Karpas-422 (cell line): Measurements from ENCODE around the gene SLFN14. TPM values are rescaled to one million over a fixed set of nuclear protein-coding genes. Genes with fewer than 3 reads are reported as not detected.
"Not testable (repeated sequence)": the region's sequence is repeated elsewhere in the genome, so short reads cannot be mapped to it uniquely, and the experiment has no call there.

ENCODE experiments used
- DNase-seq: peaks from one replicate; pipeline ENCODE4 v3.0.0-alpha.2; 2015
- H2AFZ ChIP-seq: fragments of 200-600 bp; sonication (generic); 2 replicates; pipeline ENCODE4 v1.6.1; 2014; ENCODE audit warnings: antibody characterized with exemption, low read length, mixed read lengths
- H3K27ac ChIP-seq: fragments of 200-600 bp; sonication (generic); 2 replicates; pipeline ENCODE4 v1.5.1; 2014; ENCODE audit warnings: mild to moderate bottlenecking, low read length, moderate library complexity
- H3K27me3 ChIP-seq: fragments of 200-600 bp; sonication (generic); 2 replicates; pipeline ENCODE4 v1.6.1; 2014; ENCODE audit warnings: low read length, mixed read lengths
- H3K36me3 ChIP-seq: fragments of 200-600 bp; sonication (generic); 2 replicates; pipeline ENCODE4 v1.6.1; 2014; ENCODE audit warnings: low read length, mixed read lengths; ENCODE audit not compliant: insufficient read depth
- H3K4me1 ChIP-seq: fragments of 200-600 bp; sonication (generic); 2 replicates; pipeline ENCODE4 v1.6.1; 2014; ENCODE audit warnings: mild to moderate bottlenecking, low read length, mixed read lengths
- H3K4me2 ChIP-seq: fragments of 200-600 bp; sonication (generic); 2 replicates; pipeline ENCODE4 v1.6.1; 2014; ENCODE audit warnings: low read length, low read depth, mild to moderate bottlenecking; ENCODE audit not compliant: poor library complexity, severe bottlenecking
- H3K4me3 ChIP-seq: fragments of 200-600 bp; sonication (generic); 2 replicates; pipeline ENCODE4 v1.5.1; 2014; ENCODE audit warnings: mild to moderate bottlenecking, antibody characterized with exemption, low read length, mixed read lengths
- H3K79me2 ChIP-seq: fragments of 200-600 bp; sonication (generic); 2 replicates; pipeline ENCODE4 v1.6.1; 2014; ENCODE audit warnings: mild to moderate bottlenecking, low read length, mixed read lengths
- H3K9ac ChIP-seq: fragments of 200-600 bp; sonication (generic); 2 replicates; pipeline ENCODE4 v1.6.0; 2014; ENCODE audit warnings: low read length
- H3K9me2 ChIP-seq: fragments of 200-600 bp; sonication (generic), shearing (Covaris generic); replicated peaks from 2 replicates; pipeline ENCODE4 v1.6.0; 2014; ENCODE audit warnings: mild to moderate bottlenecking, low read length, moderate library complexity; ENCODE audit not compliant: insufficient read depth
- H3K9me3 ChIP-seq: fragments of 300-700, 200-600 bp; sonication (generic); 2 replicates; pipeline ENCODE4 v1.6.1; 2014; ENCODE audit warnings: low read length, mixed read lengths
- H4K20me1 ChIP-seq: fragments of 200-600 bp; sonication (generic); 2 replicates; pipeline ENCODE4 v1.6.1; 2014; ENCODE audit warnings: mild to moderate bottlenecking, antibody characterized with exemption, low read length, low read depth; ENCODE audit not compliant: insufficient read depth
- total RNA-seq: library from RNA; depleted of rRNA; stranded (reverse); fragments of >200 nt; shearing (Covaris generic); gene quantifications from 2 replicates; pipeline ENCODE4 v1.2.3, GENCODE V29; 2014; ENCODE audit warnings: low replicate concordance

Gene SLFN14
- total RNA-seq, 1 experiment from 2014 or later, result not detected

- H3K9me3 ChIP-seq, result no peaks in the 10 kb centered on the region
- no peak for DNase-seq
- no peak overlapping the region for H3K9ac ChIP-seq
- H3K4me3 ChIP-seq, result no peak overlapping the region
- peaks cover 34% of the 10 kb centered on the region for H3K79me2 ChIP-seq
- no peaks in the 10 kb centered on the region for H4K20me1 ChIP-seq
- H3K9me2 ChIP-seq, result no peaks in the 10 kb centered on the region
- peaks cover 18% of the 10 kb centered on the region; the same call in 1 of the 2 replicates for H3K36me3 ChIP-seq
- H3K4me2 ChIP-seq, result peak overlapping the region; percentile 97
- H3K4me1 ChIP-seq, result peaks cover 28% of the 10 kb centered on the region
- no peak overlapping the region for H2AFZ ChIP-seq
- H3K27me3 ChIP-seq, result no peaks in the 10 kb centered on the region
- no peak overlapping the region for H3K27ac ChIP-seq
These were observed 15.1 kb upstream of the SLFN14 start for GRCh38 chr17:35575759-35576158.

DNA sequence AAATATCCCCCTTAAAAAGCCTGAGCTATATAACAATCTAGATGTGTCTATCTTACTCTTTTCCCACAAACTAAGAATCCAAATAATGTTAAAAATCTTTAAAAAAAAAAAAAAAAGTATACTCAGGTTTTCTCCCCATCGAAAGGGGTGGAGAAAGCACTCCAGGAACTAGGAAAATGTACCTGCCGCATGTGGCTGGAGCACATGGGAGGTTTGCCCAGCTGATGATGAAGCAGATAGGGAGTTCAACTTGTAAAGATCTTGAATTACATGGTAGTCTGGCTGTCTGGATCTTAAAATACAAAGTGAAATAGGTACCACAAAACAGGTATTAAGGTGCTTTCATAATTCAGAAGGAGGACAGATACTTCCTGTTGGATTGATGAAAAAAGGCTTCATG is 8.8 kb upstream of the SLFN14 start:
- Histone ChIP-seq H3K9me3 (no peaks in the 10 kb centered on the region), H3K27me3 (no peaks in the 10 kb centered on the region), H3K4me2 (peak overlapping the region; percentile 87), H4K20me1 (0 out of 2 replicates have a peak, but pooled peaks cover 3% of the 10 kb centered on the region), H3K4me3 (peak overlapping the region; percentile 98), H3K36me3 (no peaks in the 10 kb centered on the region), H3K27ac (no peak overlapping the region), H3K79me2 (peaks cover 41% of the 10 kb centered on the region), H2AFZ (no peak overlapping the region), H3K9me2 (no peaks in the 10 kb centered on the region), H3K9ac (peak overlapping the region; percentile 95), H3K4me1 (peaks cover 24% of the 10 kb centered on the region)
- no peak for DNase-seq

DNA sequence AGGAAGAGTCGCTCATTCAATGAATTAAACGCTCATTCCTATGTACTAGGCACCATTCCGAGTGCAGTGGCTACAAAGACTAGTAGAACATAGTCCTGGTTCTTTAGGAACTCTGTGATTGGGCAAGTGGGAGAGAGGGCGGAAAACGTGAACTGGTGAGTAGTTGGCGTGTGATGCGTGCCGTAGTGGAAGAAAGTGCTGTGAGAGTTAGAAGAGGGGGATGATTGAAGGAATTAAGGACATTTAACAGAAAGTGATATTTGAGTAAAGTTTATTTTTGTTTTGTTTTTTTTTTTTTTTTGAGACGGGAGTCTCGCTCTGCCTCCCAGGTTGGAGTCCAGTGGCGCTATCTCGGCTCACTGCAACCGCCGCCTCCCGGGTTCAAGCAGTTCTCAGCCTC is 7.9 kb upstream of the SLFN14 start:
- Histone ChIP-seq H3K9me2 (no peaks in the 10 kb centered on the region), H3K9ac (peak overlapping the region; percentile 95), H3K4me1 (peaks cover 24% of the 10 kb centered on the region), H3K36me3 (no peaks in the 10 kb centered on the region), H3K79me2 (peaks cover 41% of the 10 kb centered on the region), H3K9me3 (no peaks in the 10 kb centered on the region), H3K27ac (no peak overlapping the region), H3K27me3 (no peaks in the 10 kb centered on the region), H2AFZ (no peak overlapping the region), H3K4me2 (peak overlapping the region; percentile 87), H4K20me1 (0 out of 2 replicates have a peak, but pooled peaks cover 3% of the 10 kb centered on the region), H3K4me3 (peak overlapping the region; percentile 98)
- no peak for DNase-seq

GRCh38 chr17:35566968-35567367 is 6.3 kb upstream of the SLFN14 start:
- Histone ChIP-seq H3K9me3 (no peaks in the 10 kb centered on the region), H2AFZ (no peak overlapping the region), H3K9ac (no peak overlapping the region), H4K20me1 (0 out of 2 replicates have a peak, but pooled peaks cover 3% of the 10 kb centered on the region), H3K36me3 (no peaks in the 10 kb centered on the region), H3K79me2 (peaks cover 39% of the 10 kb centered on the region), H3K4me1 (peaks cover 24% of the 10 kb centered on the region), H3K4me2 (peak overlapping the region; percentile 87), H3K27ac (no peak overlapping the region), H3K27me3 (no peaks in the 10 kb centered on the region), H3K4me3 (peak overlapping the region; percentile 98; the same call in 1 of the 2 replicates), H3K9me2 (no peaks in the 10 kb centered on the region)
- no peak for DNase-seq

- not testable (repeated sequence) for H3K79me2 ChIP-seq, H3K9ac ChIP-seq, H3K9me2 ChIP-seq, H3K4me2 ChIP-seq, H3K9me3 ChIP-seq, H2AFZ ChIP-seq, H3K4me3 ChIP-seq, H3K4me1 ChIP-seq, H3K36me3 ChIP-seq, H4K20me1 ChIP-seq, DNase-seq, H3K27ac ChIP-seq, H3K27me3 ChIP-seq
These were observed 2.6 kb upstream of the SLFN14 start for GRCh38 chr17:35563181-35563580.

DNA sequence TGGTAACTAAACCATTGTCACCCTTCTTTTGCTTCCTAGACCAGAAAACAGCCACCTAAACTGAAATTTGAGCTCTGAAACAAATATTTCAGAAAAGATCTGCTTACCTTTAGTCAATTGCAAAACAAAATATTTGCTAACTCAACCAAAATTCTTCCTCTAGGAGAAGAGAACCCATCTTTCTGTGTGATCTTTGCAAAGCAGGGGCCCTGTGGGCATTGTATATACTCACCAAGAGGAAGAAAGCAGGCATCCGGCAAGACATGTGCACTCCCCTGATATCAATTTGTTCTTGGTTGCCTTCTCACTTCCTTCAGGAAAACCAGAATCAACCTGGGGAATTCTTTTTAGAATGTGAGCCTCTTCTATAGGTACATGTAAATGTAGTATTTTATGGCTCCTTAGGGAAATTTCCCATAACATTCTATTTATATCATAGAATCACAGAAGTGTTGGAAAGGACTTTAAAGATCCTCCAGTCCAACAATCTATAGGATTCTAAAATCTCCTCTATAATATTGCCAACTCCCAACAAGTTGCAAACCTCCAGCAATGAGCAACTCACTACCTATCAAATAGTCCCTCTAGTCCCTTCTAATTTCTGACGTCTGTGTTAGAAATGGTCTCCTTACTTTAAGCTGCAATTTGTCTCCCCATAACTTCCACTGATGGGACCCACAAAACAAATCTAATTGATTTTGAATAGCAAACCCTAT is 966 bp downstream of the SLFN14 start:
- H3K27ac ChIP-seq, result no peak overlapping the region
- H3K9me3 ChIP-seq, result no peaks in the 10 kb centered on the region
- no peaks in the 10 kb centered on the region for H3K4me1 ChIP-seq
- H3K4me2 ChIP-seq, result no peak overlapping the region
- H3K27me3 ChIP-seq, result no peaks in the 10 kb centered on the region
- H3K79me2 ChIP-seq, result no peaks in the 10 kb centered on the region
- H3K4me3 ChIP-seq, result no peak overlapping the region
- no peaks in the 10 kb centered on the region for H3K36me3 ChIP-seq
- H3K9me2 ChIP-seq, result no peaks in the 10 kb centered on the region
- no peak for DNase-seq
- H3K9ac ChIP-seq, result no peak overlapping the region
- H2AFZ ChIP-seq, result no peak overlapping the region
- no peaks in the 10 kb centered on the region for H4K20me1 ChIP-seq

- Histone ChIP-seq H3K36me3 (no peaks in the 10 kb centered on the region), H3K4me1 (no peaks in the 10 kb centered on the region)
These were observed 3.3 kb downstream of the SLFN14 start for GRCh38 chr17:35557353-35557752.

GRCh38 chr17:35555691-35556090 is 4.9 kb downstream of the SLFN14 start:
- no peak overlapping the region for H2AFZ ChIP-seq
- H3K4me3 ChIP-seq, result no peak overlapping the region
- peak; percentile 66 for DNase-seq
- H3K79me2 ChIP-seq, result no peaks in the 10 kb centered on the region
- no peak overlapping the region for H3K4me2 ChIP-seq
- H3K36me3 ChIP-seq, result no peaks in the 10 kb centered on the region
- H3K9ac ChIP-seq, result no peak overlapping the region
- no peaks in the 10 kb centered on the region for H3K27me3 ChIP-seq
- no peaks in the 10 kb centered on the region for H3K9me2 ChIP-seq
- H3K4me1 ChIP-seq, result peaks cover 4% of the 10 kb centered on the region
- H3K9me3 ChIP-seq, result no peaks in the 10 kb centered on the region
- H3K27ac ChIP-seq, result no peak overlapping the region
- H4K20me1 ChIP-seq, result no peaks in the 10 kb centered on the region

More at GRCh38 chr17:35557353-35557752, 3.3 kb downstream of the SLFN14 start:
- no peaks in the 10 kb centered on the region for H3K9me3 ChIP-seq
- H3K27me3 ChIP-seq, result no peaks in the 10 kb centered on the region
- H3K79me2 ChIP-seq, result no peaks in the 10 kb centered on the region
- no peak overlapping the region for H2AFZ ChIP-seq
- no peaks in the 10 kb centered on the region for H4K20me1 ChIP-seq
- H3K27ac ChIP-seq, result no peak overlapping the region
- no peak for DNase-seq
- no peak overlapping the region for H3K4me3 ChIP-seq
- H3K9ac ChIP-seq, result no peak overlapping the region
- no peak overlapping the region for H3K4me2 ChIP-seq
- no peaks in the 10 kb centered on the region for H3K9me2 ChIP-seq
